ENCODE results near the gene OXGR1. TPM values are rescaled to one million over a fixed set of nuclear protein-coding genes. Genes with fewer than 3 reads are reported as not detected.

Gene OXGR1
- total RNA-seq, 1 donor from 2014 or later = 0.83 TPM

DNA sequence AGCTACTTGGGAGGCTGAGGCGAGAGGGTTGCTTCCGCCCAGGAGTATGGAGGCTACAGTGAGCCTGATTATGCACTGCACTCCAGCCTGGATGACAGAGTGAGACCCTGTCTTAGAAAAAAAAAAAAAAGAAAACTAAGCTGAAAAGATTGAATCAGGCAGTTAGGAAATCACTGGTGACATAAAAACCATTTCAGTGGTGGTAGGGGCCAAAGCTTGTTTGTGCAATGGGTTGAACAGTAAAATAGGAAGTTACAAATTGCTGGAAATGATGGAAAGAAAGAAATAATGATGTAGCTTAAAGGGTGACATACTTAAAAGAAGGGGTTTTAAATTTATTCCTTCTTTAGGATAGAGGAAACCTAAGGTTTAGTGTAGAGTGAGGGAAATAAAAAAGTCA is 4.8 kb upstream of the OXGR1 start:
- no peak for DNase-seq
- Histone ChIP-seq H3K36me3 (no peaks in the 10 kb centered on the region), H3K27me3 (ENCODE audit: low read depth) (peaks cover 11% of the 10 kb centered on the region), H3K4me3 (no peak overlapping the region), H3K9me3 (no peaks in the 10 kb centered on the region), H3K4me1 (peaks cover 10% of the 10 kb centered on the region), H3K27ac (no peak overlapping the region)
- intact Hi-C loops (cut with DNase I) = no loop called here
- no peak for ATAC-seq
- TF ChIP-seq, protein P1, sequence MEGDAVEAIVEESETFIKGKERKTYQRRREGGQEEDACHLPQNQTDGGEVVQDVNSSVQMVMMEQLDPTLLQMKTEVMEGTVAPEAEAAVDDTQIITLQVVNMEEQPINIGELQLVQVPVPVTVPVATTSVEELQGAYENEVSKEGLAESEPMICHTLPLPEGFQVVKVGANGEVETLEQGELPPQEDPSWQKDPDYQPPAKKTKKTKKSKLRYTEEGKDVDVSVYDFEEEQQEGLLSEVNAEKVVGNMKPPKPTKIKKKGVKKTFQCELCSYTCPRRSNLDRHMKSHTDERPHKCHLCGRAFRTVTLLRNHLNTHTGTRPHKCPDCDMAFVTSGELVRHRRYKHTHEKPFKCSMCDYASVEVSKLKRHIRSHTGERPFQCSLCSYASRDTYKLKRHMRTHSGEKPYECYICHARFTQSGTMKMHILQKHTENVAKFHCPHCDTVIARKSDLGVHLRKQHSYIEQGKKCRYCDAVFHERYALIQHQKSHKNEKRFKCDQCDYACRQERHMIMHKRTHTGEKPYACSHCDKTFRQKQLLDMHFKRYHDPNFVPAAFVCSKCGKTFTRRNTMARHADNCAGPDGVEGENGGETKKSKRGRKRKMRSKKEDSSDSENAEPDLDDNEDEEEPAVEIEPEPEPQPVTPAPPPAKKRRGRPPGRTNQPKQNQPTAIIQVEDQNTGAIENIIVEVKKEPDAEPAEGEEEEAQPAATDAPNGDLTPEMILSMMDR (IDR thresholded peaks at IDR 0.05) = no peak

DNA sequence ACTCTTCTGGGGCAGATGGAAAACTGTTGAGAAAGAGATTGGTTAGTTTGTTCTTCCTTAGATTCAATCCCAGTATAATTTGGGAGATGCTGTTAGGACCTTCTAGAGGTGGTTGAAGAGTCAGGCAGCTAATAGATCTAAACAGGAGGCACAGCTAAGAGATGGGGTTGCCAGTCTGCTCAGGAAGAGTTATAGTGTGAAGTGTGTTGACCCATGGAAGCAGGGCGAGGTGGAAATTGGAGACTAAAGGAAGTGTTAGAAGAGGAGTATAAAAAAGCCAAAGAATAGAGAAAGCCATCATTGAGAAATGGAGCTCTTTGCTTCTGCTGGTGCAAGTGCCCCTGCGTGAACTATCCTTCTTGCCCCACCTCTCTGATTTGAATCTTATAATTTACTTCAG is 3.8 kb upstream of the OXGR1 start:
- Histone ChIP-seq H3K4me1 (peaks cover 15% of the 10 kb centered on the region), H3K4me3 (no peak overlapping the region), H3K9me3 (no peaks in the 10 kb centered on the region), H3K27ac (no peak overlapping the region), H3K27me3 (ENCODE audit: low read depth) (peaks cover 21% of the 10 kb centered on the region), H3K36me3 (no peaks in the 10 kb centered on the region)
- TF ChIP-seq, protein P1 (IDR thresholded peaks at IDR 0.05) = no peak
- ATAC-seq = no peak
- intact Hi-C loops (cut with DNase I) = no loop called here
- DNase-seq = no peak

DNA sequence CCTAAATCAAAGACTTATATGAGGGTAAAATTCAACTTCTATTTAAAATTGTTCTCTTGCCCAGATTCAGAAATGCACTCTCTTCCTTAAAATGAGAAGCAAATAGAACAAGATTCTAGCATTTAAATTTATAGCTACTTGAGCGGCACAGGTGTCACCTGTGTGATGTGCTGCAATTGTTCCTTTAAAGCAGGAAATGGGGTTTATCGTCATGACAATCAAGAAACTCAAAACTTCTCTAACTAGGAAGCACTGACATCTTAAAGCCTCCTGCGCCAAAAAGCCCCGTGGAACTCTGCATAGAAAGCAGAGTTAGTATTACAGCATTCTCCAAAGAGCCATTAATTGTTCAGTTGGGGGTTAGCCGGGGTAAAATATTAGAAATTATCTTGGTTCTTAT is 2.6 kb upstream of the OXGR1 start:
- intact Hi-C loops (cut with DNase I) = no loop called here
- TF ChIP-seq, protein P1 (IDR thresholded peaks at IDR 0.05) = no peak
- H3K27ac ChIP-seq = no peak overlapping the region
- H3K27me3 ChIP-seq (ENCODE audit: low read depth) = peaks cover 27% of the 10 kb centered on the region
- DNase-seq (no peak), ATAC-seq (no peak)
- peaks cover 10% of the 10 kb centered on the region for H3K4me1 ChIP-seq
- H3K4me3 ChIP-seq = no peak overlapping the region
- no peaks in the 10 kb centered on the region for H3K9me3 ChIP-seq
- H3K36me3 ChIP-seq = no peaks in the 10 kb centered on the region

DNA sequence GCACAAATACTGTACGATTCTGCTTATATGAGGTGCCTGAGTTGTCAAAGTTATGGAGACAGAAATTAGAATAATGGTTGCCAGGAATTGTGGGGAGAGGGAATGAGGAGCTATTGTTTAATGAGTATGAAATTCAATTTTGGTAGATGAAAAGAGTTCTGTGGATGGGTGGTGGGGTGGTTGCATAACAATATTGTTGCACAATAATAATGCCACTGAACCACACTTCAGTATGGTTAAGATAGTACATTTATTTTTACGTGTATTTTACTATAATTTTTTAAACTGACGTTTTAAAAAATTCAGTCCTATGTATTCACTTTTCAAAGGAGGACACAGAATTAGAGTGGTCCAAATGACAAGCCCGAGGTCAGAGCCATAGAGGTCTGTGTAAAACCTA is 1.8 kb upstream of the OXGR1 start:
- H3K9me3 ChIP-seq = no peaks in the 10 kb centered on the region
- TF ChIP-seq, protein P1 (IDR thresholded peaks at IDR 0.05) = no peak
- H3K27me3 ChIP-seq (ENCODE audit: low read depth) = peaks cover 30% of the 10 kb centered on the region
- ATAC-seq (no peak), DNase-seq (no peak)
- H3K4me3 ChIP-seq = no peak overlapping the region
- intact Hi-C loops (cut with DNase I) = no loop called here
- peaks cover 6% of the 10 kb centered on the region for H3K4me1 ChIP-seq
- H3K27ac ChIP-seq = no peak overlapping the region
- H3K36me3 ChIP-seq = no peaks in the 10 kb centered on the region

DNA sequence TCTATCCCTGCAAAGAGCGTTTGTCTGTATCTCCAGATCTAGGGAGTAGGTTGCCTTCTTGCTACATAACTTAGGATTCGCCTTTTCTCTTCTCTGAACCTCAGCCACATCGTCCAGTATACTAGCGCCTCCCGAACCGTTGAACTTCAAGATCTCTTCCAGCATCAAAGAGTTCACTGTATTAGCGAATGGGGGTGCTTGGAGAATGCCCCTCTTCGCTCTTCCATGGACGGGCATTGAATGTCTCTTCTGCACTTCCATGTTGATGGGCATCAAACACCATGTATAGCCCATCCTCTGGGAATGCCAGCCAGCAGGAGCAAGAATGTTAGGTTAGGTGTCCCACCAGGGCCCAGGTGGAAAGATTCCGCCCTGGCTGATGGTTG is 575 bp upstream of the OXGR1 start:
- Histone ChIP-seq H3K27ac (no peak overlapping the region), H3K4me3 (peak overlapping the region; percentile 58), H3K36me3 (no peaks in the 10 kb centered on the region), H3K4me1 (peaks cover 6% of the 10 kb centered on the region), H3K9me3 (no peaks in the 10 kb centered on the region), H3K27me3 (ENCODE audit: low read depth) (peaks cover 30% of the 10 kb centered on the region)
- ATAC-seq = no peak
- TF ChIP-seq, protein P1 (IDR thresholded peaks at IDR 0.05) = no peak
- intact Hi-C loops (cut with DNase I) = no loop called here
- no peak for DNase-seq

DNA sequence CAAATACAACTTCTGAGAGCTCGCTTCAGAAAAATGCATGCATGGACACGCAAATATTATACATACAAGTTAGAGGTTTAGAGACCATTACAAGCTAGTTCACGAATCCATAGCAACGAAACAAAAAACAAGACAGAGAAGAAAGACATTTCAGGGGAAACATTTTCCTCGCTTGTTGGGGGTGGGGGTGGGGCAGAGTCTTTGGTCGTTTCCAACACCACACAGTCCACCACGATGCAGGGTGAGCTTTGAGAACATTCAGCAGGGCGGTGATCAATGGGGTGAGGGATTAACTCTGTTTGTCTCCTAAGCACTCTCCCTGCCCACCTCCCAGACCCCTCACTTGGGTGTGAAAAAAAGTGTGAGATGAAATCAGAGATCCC is 651 bp downstream of the OXGR1 start:
- ATAC-seq (peak; percentile 16 to 25), DNase-seq (no peak)
- H3K4me1 ChIP-seq = peaks cover 6% of the 10 kb centered on the region
- no peak overlapping the region for H3K27ac ChIP-seq
- TF ChIP-seq, protein P1 (IDR thresholded peaks at IDR 0.05) = no peak
- H3K4me3 ChIP-seq = peak overlapping the region; percentile 58
- no peaks in the 10 kb centered on the region for H3K36me3 ChIP-seq
- H3K9me3 ChIP-seq = no peaks in the 10 kb centered on the region
- intact Hi-C loops (cut with DNase I) = no loop called here
- H3K27me3 ChIP-seq (ENCODE audit: low read depth) = peaks cover 30% of the 10 kb centered on the region

Measured in lower lobe of right lung (tissue), 2 donors.